ENCODE measurements around the gene PLD3.
A peak's percentile ranks its signal among the peaks of the same experiment; 100 is the strongest.

PLD3 gene

DNA sequence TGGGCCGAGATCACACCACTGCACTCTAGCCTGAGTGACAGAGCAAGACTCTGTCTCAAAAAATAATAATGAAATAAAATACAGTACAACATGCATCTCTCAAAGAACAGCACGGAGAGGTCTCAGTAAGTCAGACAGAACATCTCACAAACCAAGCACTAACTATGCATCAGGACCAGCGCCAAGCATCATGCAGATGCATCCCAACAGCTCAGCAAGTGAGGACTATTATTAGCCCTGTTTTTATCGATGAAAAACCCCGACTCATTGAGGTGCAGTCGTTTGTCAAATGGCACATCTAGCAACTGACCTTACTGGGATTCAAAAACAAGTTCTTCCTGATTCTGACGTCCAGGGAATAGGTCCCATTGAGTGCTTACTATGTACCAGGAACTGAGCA is 4.1 kb upstream of the PLD3 start:
- in situ Hi-C loops (cut with MboI; ENCODE audit: low sequenced_read_pairs, unreplicated experiment): no loop called here
- TF ChIP-seq CTCF (IDR thresholded peaks at IDR 0.05; ENCODE audit: borderline replicate concordance, control extremely low read depth, extremely low read depth, insufficient read depth, missing control alignments): no peak
- DNase-seq (ENCODE audit: low spot score): no peak

DNA sequence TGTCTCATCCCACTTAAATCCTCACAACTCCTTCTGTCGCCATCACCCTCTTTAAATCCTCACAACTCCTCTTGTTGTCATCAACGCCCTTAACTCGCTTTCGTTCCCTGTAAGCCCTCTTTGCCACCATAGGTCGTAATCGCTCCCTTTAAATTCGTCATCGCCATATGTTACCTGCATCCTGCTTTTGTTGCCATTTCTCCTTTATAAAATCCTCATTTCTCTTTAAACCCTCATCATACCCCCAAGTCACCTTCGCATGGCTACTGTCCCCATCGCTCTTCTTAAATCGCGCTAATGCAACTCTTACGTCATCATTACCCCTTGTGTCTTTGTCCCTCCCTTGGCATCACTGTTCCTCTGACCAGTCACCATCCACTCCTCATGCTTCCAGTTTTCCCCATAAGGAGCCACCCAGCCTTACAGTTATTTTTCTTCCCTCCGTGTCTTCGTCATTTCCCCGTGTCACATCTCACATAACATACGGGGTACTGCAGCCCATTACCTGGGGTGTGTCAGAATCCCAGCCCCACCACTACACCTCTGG is 539 bp downstream of the PLD3 start:
- in situ Hi-C loops (cut with MboI; ENCODE audit: low sequenced_read_pairs, unreplicated experiment): no loop called here
- no peak for DNase-seq (ENCODE audit: low spot score)
- no peak for TF ChIP-seq CTCF (IDR thresholded peaks at IDR 0.05; ENCODE audit: borderline replicate concordance, control extremely low read depth, extremely low read depth, insufficient read depth, missing control alignments)

- DNase-seq (ENCODE audit: low spot score): peak; percentile 61
- TF ChIP-seq CTCF (IDR thresholded peaks at IDR 0.05; ENCODE audit: borderline replicate concordance, control extremely low read depth, extremely low read depth, insufficient read depth, missing control alignments): no peak
- in situ Hi-C loops (cut with MboI; ENCODE audit: low sequenced_read_pairs, unreplicated experiment): no loop called here
Measured at GRCh38 chr19:40355975-40356680, 7.6 kb downstream of the PLD3 start.

- in situ Hi-C loops (cut with MboI; ENCODE audit: low sequenced_read_pairs, unreplicated experiment): no loop called here
- DNase-seq (ENCODE audit: low spot score): no peak
- no peak for TF ChIP-seq CTCF (IDR thresholded peaks at IDR 0.05; ENCODE audit: borderline replicate concordance, control extremely low read depth, extremely low read depth, insufficient read depth, missing control alignments)
Measured at GRCh38 chr19:40356681-40357595, 8.4 kb downstream of the PLD3 start.

DNA sequence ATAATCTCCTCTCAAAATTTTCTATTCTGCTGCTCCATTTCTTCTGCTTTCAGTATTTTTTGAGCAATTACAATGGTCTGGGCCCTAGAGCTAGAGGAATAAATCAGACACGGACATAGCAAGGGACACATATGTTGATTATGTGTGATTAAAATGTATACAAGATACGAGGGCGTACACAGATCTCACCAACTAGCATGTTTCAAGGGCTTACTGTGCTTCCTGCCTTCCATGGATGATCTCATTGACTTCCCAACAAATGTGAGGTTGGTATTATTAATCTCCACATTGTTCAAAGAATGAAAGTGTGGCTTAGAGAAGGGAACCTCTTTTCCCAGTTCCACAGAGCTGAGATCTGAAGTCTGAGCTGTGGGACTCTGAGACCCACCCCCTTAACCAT is 9.1 kb downstream of the PLD3 start:
- no peak for DNase-seq (ENCODE audit: low spot score)
- in situ Hi-C loops (cut with MboI; ENCODE audit: low sequenced_read_pairs, unreplicated experiment): no loop called here

More for the DNA sequence above, 9.1 kb downstream of the PLD3 start:
- no peak for TF ChIP-seq CTCF (IDR thresholded peaks at IDR 0.05; ENCODE audit: borderline replicate concordance, control extremely low read depth, extremely low read depth, insufficient read depth, missing control alignments)
